Psoas muscle (tissue), 8 donors: ENCODE measurements around the gene PITPNM3. TPM values are rescaled to one million over a fixed set of nuclear protein-coding genes. Genes with fewer than 3 reads are reported as not detected.

Source experiments
- ATAC-seq, 4 donors: fragments of 200-7000 bp; cut with Tn5 transposase; one replicate each; pipeline ENCODE4 v1.9.1; 2020; ENCODE audit warnings: moderate library complexity in 3 of 4, mild to moderate bottlenecking in 2 of 4
- DNase-seq, 2 donors: peaks; one replicate each; pipeline ENCODE4 v3.0.0-alpha.2; 2020
- H3K27ac ChIP-seq: fragments of 200-600 bp; one replicate; pipeline ENCODE4 v1.8.0; 2022
- H3K27me3 ChIP-seq, 3 donors: fragments of 200-600 bp in 1 of 3; one replicate each; pipeline versions ENCODE4 v1.6.1 to v1.8.0; 2013 to 2022; ENCODE audit warnings: low read length in 2 of 3, mild to moderate bottlenecking in 2 of 3, moderate library complexity in 1 of 3; ENCODE audit not compliant: insufficient read depth in 3 of 3
- H3K36me3 ChIP-seq, 2 donors: fragments of 200-600 bp in 1 of 2; one replicate each; pipeline versions ENCODE4 v1.6.1 to v1.8.0; 2013 to 2022; ENCODE audit warnings: low read depth in 1 of 2, mild to moderate bottlenecking in 1 of 2, moderate library complexity in 1 of 2; ENCODE audit not compliant: insufficient read depth in 1 of 2
- H3K4me1 ChIP-seq: fragments of 200-600 bp; one replicate; pipeline ENCODE4 v1.8.0; 2022
- H3K4me3 ChIP-seq: fragments of 200-600 bp; one replicate; pipeline ENCODE4 v1.8.0; 2022; ENCODE audit warnings: mild to moderate bottlenecking
- H3K9me3 ChIP-seq: fragments of 200-600 bp; one replicate; pipeline ENCODE4 v1.8.0; 2022
- CTCF ChIP-seq: fragments of 200-600 bp; IDR thresholded peaks from one replicate; pipeline ENCODE4 v1.8.0; 2022; ENCODE audit warnings: antibody characterized with exemption
- WGBS, 3 donors: extraction: QIAGEN DNeasy Blood & Tissue Kit; methylation state at CpG; one replicate each; pipeline versions ENCODE4 v1.1.6 to v1.1.7; 2013; 5-methylcytosine and 5-hydroxymethylcytosine counted together
- intact Hi-C, 2 donors: fragments of 100-400 bp; cut with DNase I; formaldehyde crosslinking; loops; one replicate each; pipeline versions ENCODE4 v1.11.0 to v1.14.2; 2022
- polyA plus RNA-seq, 3 donors: library from polyadenylated mRNA; stranded (reverse); fragments of 200-250 nt; gene quantifications; one replicate each; pipeline ENCODE4 v1.2.3, GENCODE V29; 2013
- total RNA-seq, 4 donors: library from RNA; stranded (reverse); fragmentation: NEBNext Ultra II Directional in 2 of 4; extraction: Animal tissue kit (Norgen Biotek cat#: 25700) in 2 of 4; gene quantifications; one replicate each; pipeline versions ENCODE4 v1.2.1 to v1.2.4, GENCODE V29; 2021 to 2023
- donor health status: healthy with polysubstance abuse.
- donor health status: DM: no; HTN: no; CAD: no; lungs with moderate emphysema.
- donor health status: Bipolar disorder and iron deficiency.
- donor health status: healthy.
- donor health status: DM: yes; HTN: yes; CAD: no.
- donor health status: DM: no; HTN: no; CAD: no.
- donor health status: DM: no; HTN: no; CAD: no.
- donor health status: DM: yes; HTN: yes; CAD: no.

Gene PITPNM3
- total and polyA plus RNA-seq, 7 donors: 0.08 to 0.65 (median 0.32) TPM

- no peaks in the 10 kb centered on the region for H3K36me3 ChIP-seq
- H3K27ac ChIP-seq: no peak overlapping the region
- H3K4me3 ChIP-seq: no peak overlapping the region
- whole genome bisulfite sequencing, 3 donors: 87 to 92% (median 89%) methylated on average over 8 of the region's 8 CpGs
- TF ChIP-seq CTCF: no peak
- DNase-seq (no peak), ATAC-seq (no peak)
- no peaks in the 10 kb centered on the region for H3K9me3 ChIP-seq
- peaks cover 0 to 3% (median 0%) of the 10 kb centered on the region in 3 donors for H3K27me3 ChIP-seq
- intact Hi-C loops: no loop called here
- no peaks in the 10 kb centered on the region for H3K4me1 ChIP-seq
Measured at GRCh38 chr17:6502871-6503509, 53.4 kb downstream of the PITPNM3 start.

GRCh38 chr17:6502142-6502541 is 54.2 kb downstream of the PITPNM3 start:
- no peak overlapping the region for H3K4me3 ChIP-seq
- WGBS, 3 donors: 96 to 98% (median 97%) methylated on average over 11 of the region's 11 CpGs
- DNase-seq (no peak), ATAC-seq (no peak)
- H3K9me3 ChIP-seq: no peaks in the 10 kb centered on the region
- H3K36me3 ChIP-seq: no peaks in the 10 kb centered on the region
- H3K4me1 ChIP-seq: peaks cover 2% of the 10 kb centered on the region
- intact Hi-C loops: no loop called here
- no peak overlapping the region for H3K27ac ChIP-seq
- no peak for TF ChIP-seq CTCF
- H3K27me3 ChIP-seq: no peaks in the 10 kb centered on the region

GRCh38 chr17:6501359-6501758 is 55.0 kb downstream of the PITPNM3 start:
- WGBS, 3 donors: 69 to 93% (median 83%) methylated on average over 3 of the region's 3 CpGs
- no peak for TF ChIP-seq CTCF
- H3K27me3 ChIP-seq: peaks cover 0 to 3% (median 0%) of the 10 kb centered on the region in 3 donors
- H3K36me3 ChIP-seq: no peaks in the 10 kb centered on the region
- intact Hi-C loops: no loop called here
- DNase-seq (no peak), ATAC-seq (no peak)
- H3K4me1 ChIP-seq: peaks cover 3% of the 10 kb centered on the region
- H3K27ac ChIP-seq: no peak overlapping the region
- H3K4me3 ChIP-seq: no peak overlapping the region
- H3K9me3 ChIP-seq: no peaks in the 10 kb centered on the region

DNA sequence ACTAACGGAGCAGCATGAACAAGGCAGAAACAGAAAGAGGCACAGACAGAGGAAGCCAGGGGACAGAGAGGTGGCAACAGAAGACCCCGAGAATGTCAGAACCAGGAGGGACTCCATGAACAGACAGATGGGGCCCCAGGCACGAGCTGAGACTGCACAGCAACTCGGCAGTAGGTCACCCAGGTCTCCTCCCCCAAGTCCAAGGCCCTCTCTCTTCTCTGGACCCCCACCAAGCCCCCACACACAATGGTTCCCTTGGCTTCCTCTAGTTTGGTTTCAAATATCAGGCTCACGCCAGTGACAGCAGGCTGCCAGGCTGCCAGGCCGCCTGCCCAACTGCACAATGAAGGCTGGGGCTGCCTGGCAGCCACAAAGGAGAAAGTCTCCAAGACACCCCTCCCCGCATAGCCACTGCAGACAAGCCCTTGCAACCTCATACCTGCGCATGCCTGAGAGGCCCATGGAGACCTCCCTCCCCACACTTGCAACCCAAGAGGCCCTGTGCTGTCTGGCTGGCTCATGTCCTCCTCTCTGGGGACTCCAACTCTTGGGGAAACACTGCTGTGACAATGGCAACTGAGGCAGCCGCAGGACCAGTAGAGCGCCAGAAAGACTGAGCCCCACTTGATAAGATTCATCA is 57.3 kb downstream of the PITPNM3 start:
- no peak for DNase-seq
- ATAC-seq: no peak
- WGBS, 3 donors: 44 to 66% (median 58%) methylated on average over 9 to 10 of the region's 10 CpGs
- no peak overlapping the region for H3K27ac ChIP-seq
- intact Hi-C loops: no loop called here
- H3K36me3 ChIP-seq: no peaks in the 10 kb centered on the region
- H3K27me3 ChIP-seq: peaks cover 0 to 3% (median 0%) of the 10 kb centered on the region in 3 donors
- no peak for TF ChIP-seq CTCF
- no peaks in the 10 kb centered on the region for H3K9me3 ChIP-seq
- H3K4me3 ChIP-seq: no peak overlapping the region
- H3K4me1 ChIP-seq: peaks cover 3% of the 10 kb centered on the region
